Stimulated activated CD4-positive, alpha-beta T cell treated with anti-CD3 and anti-CD28 coated beads, Interleukin-15, amount 100 ng/mL, for 48 hours (primary cell): ENCODE results near the gene SFXN3.

Experiments used
- DNase-seq, 2 donors: peaks; one replicate each; pipeline ENCODE4 v3.0.0-alpha.2; 2020; ENCODE audit warnings: low read depth in 2 of 2

Gene SFXN3

GRCh38 chr10:101072923-101073322 is 41.9 kb downstream of the SFXN3 start:
- no peak for DNase-seq

GRCh38 chr10:101073631-101074030 is 42.6 kb downstream of the SFXN3 start:
- no peak for DNase-seq

- no peak for DNase-seq
These were observed 44.7 kb downstream of the SFXN3 start for GRCh38 chr10:101075775-101076174.

GRCh38 chr10:101076630-101077029 is 45.6 kb downstream of the SFXN3 start:
- no peak for DNase-seq

- no peak for DNase-seq
These were observed 48.8 kb downstream of the SFXN3 start for GRCh38 chr10:101079874-101080273.

GRCh38 chr10:101080933-101081931 is 50.2 kb downstream of the SFXN3 start:
- DNase-seq = no peak

- DNase-seq = no peak
These were observed 54.8 kb downstream of the SFXN3 start for GRCh38 chr10:101085846-101086245.

GRCh38 chr10:101087376-101087775 is 56.3 kb downstream of the SFXN3 start:
- DNase-seq = no peak

- no peak for DNase-seq
These were observed 56.9 kb downstream of the SFXN3 start for GRCh38 chr10:101087965-101088364.

- DNase-seq = no peak
These were observed 58.7 kb downstream of the SFXN3 start for GRCh38 chr10:101089520-101090299.

- DNase-seq = no peak
These were observed 59.6 kb downstream of the SFXN3 start for GRCh38 chr10:101090597-101090996.
